ENCODE results near the gene EAF1.
"Not testable (repeated sequence)": the region's sequence is repeated elsewhere in the genome, so short reads cannot be mapped to it uniquely, and the experiment has no call there.

The EAF1 gene

DNA sequence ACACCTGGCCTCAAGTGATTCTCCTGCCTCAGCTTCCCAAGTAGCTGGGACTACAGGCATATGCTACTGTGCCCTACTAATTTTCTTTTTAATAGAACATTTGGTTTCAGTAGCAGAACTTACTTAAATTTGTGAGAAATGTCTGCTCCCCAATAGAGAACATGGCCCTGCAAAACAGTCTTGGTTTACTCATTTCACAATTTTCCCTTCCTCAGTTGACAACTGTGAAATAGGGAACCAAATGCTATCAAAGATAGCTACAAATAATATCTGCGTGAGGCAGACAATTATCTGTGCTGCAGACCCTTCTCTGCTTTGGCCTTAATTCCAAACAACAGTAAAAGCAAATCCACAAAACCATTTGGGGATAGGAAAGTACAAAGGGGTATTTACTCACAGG lies 22.6 kb upstream of the EAF1 start:
- in situ Hi-C loops (cut with MboI; ENCODE audit: low sequenced_read_pairs), result no loop called here

DNA sequence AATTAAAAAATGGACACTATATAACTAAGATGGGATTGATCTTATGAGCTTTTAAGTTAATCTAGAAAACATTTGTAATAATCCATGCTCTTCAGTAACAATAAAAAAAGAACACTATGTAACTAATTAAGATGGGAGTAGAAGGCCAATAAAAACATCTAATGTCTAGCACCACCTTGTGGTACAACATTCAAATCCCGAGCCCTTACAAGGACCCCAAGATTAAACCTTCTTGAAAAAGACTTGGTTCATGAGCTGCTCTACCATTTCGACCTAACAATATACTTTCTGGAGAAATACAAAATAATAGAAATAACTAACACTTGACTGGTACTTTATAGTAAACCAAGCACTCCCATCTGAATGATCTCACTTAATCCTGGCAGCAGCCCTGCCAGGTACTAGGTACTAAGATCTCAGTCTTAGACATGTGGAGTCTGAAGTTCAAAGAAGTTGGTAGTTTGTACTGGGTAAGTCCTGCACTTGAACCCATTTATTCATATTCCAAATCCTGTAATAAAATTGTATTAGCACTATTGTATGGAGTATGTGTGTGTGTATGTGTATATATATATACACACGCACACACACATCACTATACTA lies 21.8 kb upstream of the EAF1 start:
- in situ Hi-C loops (cut with MboI; ENCODE audit: low sequenced_read_pairs), result no loop called here

- in situ Hi-C loops (cut with MboI; ENCODE audit: low sequenced_read_pairs), result no loop called here
Observed at GRCh38 chr3:15409239-15409638, 18.2 kb upstream of the EAF1 start.

DNA sequence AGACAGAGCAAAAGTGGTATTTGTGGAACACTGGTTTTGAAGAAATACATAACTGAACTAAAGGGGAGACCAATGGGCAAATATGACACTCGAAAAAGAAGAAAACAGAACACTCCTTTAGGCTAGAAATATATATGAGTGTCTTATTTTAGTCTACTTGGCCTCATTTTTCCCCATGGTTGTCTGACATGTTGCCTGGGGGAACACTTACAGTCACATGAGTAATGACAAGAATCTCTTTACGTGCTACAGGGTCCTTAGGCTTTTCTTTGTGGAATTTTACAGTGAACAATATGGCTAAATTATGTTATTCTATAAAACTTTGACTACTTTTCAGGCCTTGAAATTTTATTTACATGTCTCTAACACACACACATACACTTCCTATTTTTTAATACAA lies 17.6 kb upstream of the EAF1 start:
- in situ Hi-C loops (cut with MboI; ENCODE audit: low sequenced_read_pairs), result no loop called here

GRCh38 chr3:15410966-15411365 lies 16.4 kb upstream of the EAF1 start:
- in situ Hi-C loops (cut with MboI; ENCODE audit: low sequenced_read_pairs), result not testable (repeated sequence)

DNA sequence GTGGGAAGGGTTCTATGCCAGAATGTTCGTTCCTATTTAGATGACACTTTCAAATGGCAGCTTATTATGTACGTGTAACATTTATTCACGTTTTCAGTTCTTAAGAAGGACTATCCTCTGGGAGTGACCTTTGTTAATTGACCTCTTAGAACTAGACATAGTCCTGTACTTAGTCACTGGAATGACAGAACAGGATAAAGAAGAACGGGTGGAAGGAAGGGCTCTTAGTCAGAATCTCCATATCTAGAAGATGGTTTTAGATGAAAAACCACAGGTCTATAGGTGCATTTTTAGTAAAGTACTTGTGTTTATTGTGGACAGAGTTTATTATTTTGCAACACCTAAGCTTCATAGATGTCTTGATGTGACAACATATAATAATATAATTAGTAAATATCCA lies 6.5 kb upstream of the EAF1 start:
- in situ Hi-C loops (cut with MboI; ENCODE audit: low sequenced_read_pairs), result no loop called here

- in situ Hi-C loops (cut with MboI; ENCODE audit: low sequenced_read_pairs), result no loop called here
Observed at GRCh38 chr3:15426579-15427118, 749 bp upstream of the EAF1 start.

DNA sequence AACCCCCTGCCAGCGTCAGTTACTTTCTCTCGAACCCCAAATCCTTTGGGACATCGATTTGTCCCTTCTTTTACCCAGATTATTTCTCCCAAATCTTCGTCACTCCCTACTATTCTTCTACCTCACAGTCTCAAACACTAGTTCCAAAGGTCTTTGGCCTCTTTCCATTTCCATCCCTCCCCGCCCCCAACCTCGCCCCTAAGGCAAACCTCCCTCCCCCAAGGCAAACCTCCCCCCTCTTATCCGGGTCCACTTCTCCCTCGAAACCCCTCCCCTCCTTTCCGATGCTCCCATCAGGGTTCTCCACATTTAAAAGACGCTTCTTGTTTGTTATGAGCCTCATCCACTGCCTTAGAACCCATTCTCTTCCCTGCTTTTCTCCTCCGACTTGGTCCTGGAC lies 583 bp downstream of the EAF1 start:
- in situ Hi-C loops (cut with MboI; ENCODE audit: low sequenced_read_pairs), result no loop called here

GRCh38 chr3:15428539-15428938 lies 1.1 kb downstream of the EAF1 start:
- in situ Hi-C loops (cut with MboI; ENCODE audit: low sequenced_read_pairs), result no loop called here

DNA sequence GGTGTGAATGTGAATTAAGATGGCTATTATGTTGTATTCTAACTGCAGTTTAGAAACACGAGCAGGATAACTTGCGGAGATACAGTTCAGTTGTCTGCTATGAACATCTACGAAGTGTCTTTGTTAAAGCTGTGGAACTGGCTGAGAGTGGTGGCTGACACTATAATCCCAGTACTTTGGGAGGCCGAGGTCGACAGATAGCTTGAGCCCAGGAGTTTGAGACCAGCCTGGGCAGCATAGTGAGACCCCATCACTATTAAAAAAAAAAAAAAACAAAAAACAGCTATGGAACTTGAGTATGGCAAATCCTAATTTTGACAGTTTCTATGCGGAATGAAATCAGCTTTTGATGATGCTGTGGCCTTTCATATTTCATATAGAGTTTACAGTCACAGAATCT lies 1.7 kb downstream of the EAF1 start:
- in situ Hi-C loops (cut with MboI; ENCODE audit: low sequenced_read_pairs), result no loop called here

- in situ Hi-C loops (cut with MboI; ENCODE audit: low sequenced_read_pairs), result loop anchor here (10.0 kb wide), 1 partner anchor 124 kb away; no protein-coding TSS in a partner anchor
Observed at GRCh38 chr3:15430624-15431023, 3.2 kb downstream of the EAF1 start.

DNA sequence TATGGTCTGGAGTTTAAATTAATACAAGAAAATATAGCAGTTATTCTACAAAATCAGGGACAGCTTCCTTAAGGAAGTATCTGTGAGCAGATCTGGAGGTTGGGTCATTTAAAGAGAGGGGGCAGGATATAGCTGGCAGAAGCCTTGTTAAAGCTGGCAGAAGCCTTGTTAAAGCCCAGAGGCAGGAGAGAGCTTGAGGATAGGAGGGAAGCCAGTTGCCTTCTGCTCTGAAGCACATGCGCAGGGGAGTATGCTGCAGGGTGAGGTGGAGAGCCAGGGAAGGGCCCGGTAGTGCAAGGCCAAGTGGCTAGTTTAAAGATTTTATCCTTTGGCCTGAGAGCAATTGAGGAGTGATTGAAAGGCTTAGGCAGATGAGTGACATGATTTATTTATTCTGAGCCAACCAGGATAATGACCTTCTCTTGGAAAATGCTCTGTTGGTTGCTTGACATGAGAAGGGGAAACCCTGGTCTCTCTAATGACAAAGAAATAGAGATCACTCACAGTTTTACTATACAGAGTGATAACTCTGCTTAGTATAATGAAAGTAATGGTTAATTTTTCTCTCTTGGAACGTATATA lies 3.9 kb downstream of the EAF1 start:
- in situ Hi-C loops (cut with MboI; ENCODE audit: low sequenced_read_pairs), result loop anchor here (10.0 kb wide), 1 partner anchor 123 kb away; no protein-coding TSS in a partner anchor

DNA sequence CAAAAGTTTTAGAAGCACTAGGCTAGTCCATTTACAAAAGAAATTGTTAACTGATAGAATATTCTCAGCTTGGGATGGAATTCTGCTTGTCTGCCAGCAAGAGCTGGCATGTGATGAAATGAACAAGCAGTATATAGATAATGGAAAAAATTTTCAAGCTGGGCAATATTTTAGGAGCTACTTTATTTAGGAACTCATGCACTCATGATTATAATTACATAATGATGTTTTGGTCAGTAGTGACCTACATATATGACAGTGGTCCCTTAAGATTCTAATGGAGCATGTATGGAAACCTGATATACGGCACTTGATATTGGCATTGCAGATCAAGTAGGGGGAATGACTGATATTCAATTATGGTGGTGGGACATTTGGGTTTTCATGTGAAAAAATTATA lies 6.1 kb downstream of the EAF1 start:
- in situ Hi-C loops (cut with MboI; ENCODE audit: low sequenced_read_pairs), result loop anchor here (10.0 kb wide), 1 partner anchor 121 kb away; no protein-coding TSS in a partner anchor

- in situ Hi-C loops (cut with MboI; ENCODE audit: low sequenced_read_pairs), result loop anchor here (10.0 kb wide), 1 partner anchor 120 kb away; no protein-coding TSS in a partner anchor
Observed at GRCh38 chr3:15434756-15435155, 7.4 kb downstream of the EAF1 start.

DNA sequence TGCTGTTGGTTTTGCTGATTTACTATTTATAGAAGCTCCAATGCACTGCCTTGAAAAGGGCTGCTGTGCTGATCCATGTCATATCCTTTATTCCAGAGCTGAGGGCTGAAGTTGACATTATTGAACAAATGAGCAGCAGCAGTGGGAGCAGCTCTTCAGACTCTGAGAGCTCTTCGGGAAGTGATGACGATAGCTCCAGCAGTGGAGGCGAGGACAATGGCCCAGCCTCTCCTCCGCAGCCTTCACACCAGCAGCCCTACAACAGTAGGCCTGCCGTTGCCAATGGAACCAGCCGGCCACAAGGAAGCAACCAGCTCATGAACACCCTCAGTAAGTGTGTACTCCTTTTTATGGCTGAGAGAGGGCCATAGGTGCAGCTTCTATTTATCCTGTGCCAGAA lies 8.8 kb downstream of the EAF1 start:
- in situ Hi-C loops (cut with MboI; ENCODE audit: low sequenced_read_pairs), result loop anchor here (10.0 kb wide), 1 partner anchor 119 kb away; no protein-coding TSS in a partner anchor

DNA sequence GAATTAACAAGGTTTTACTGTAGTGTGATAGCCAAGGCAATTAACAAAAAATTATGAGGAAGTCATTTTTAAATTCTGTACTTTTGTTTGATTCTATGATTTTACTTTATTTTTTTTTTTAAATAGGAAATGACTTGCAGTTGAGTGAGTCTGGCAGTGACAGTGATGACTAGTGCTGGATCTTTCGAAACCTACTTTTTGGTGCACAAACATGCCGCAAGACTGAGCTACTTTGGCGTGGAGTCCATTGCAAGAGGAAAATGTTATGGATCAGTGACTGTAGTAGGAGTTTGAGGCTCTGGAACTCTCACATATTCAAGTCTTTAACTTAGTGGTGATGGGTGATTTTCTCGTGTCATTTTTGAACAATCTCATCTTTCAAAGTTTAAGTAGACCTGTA lies 11.6 kb downstream of the EAF1 start:
- in situ Hi-C loops (cut with MboI; ENCODE audit: low sequenced_read_pairs), result loop anchor here (10.0 kb wide), 1 partner anchor 116 kb away; no protein-coding TSS in a partner anchor

- in situ Hi-C loops (cut with MboI; ENCODE audit: low sequenced_read_pairs), result loop anchor here (10.0 kb wide), 1 partner anchor 115 kb away; no protein-coding TSS in a partner anchor
Observed at GRCh38 chr3:15439476-15439875, 12.1 kb downstream of the EAF1 start.

DNA sequence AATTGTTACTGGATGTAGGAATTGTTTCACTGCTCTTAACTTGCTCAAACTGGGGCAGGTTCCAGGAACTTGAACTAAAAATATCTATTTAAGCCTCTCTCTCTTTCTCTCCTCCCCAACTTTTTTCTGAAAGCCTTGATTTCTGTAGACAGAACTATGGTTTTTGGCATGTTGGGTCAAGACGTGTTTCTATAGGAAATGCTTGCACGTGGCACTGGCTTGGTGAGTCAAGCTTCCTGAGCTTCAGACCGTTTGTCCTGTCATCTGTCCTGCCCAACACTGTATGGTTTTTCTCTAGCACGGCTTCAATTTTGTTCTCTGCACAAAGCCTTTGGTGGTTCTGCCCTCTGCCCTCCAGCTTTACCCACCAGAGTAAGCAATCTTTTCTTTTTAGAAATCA lies 13.5 kb downstream of the EAF1 start:
- in situ Hi-C loops (cut with MboI; ENCODE audit: low sequenced_read_pairs), result no loop called here

DNA sequence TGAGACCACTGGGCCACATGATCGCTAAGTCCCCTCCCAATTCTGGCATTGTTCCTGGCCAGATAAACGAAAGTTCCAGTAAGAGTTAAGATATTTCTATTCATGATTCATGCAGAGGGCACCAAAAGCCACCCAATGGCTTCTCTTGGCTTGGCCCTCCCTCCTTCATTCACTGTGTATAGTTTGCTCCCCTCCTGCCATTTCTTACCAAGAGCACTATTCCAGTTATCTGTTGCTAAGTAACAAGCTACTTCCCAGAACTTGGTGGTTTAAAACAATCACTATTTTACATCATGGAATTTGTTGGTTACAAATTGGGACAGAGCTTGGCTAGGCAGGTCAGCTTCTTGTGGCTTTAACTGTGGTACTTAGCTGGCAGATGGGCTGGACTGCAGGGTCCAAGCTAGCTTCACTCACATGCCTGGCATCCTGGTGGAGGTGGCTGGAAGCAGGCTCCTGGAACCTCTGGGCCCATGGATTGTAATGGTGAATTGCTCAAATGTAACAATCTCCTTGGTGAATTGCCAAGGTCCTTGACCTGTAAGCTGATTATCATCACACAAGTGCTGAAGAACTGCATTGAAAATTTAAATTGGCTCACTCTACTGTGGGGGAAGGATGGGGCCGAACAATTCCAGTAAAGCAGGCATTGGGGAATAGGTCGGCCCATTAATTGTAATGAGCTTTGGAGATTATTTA lies 16.6 kb downstream of the EAF1 start:
- in situ Hi-C loops (cut with MboI; ENCODE audit: low sequenced_read_pairs), result no loop called here

DNA sequence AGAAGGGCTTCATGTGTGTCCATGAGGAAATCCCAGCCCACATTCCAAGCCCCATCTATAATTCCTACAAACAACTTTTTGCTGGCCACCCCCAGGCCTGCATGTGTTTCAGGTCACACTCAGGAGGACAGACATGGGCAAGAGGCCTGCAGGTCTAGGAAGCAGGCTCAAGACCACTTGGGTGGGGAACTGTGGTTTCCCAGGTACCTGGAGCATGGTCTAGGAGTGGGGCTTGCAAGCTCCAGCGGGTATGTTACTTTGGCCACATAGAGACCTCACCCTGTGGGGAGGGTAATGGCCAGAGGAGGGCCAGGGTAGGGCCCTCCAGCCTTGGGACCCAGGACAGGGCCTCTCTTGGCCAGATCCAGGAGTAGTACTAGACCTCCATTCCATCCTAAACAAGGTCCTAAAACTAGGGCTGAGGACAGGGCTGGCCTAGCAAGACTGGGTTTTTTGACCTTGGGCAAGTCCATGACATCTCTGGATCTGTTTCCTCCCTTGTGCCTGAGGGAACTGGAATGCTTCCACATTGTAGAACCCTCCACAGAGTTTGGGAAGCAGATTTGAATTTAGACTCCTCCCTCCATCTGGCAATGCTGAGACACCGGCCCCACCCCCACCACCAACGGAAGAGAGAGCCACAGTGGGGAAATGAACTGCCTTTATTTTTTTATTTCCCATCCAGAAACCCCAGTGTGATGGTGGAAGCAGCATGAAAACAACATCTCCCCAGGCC lies 22.3 kb downstream of the EAF1 start:
- in situ Hi-C loops (cut with MboI; ENCODE audit: low sequenced_read_pairs), result no loop called here
